HG03457 (cell line): ENCODE results near the gene HEG1.
"Not testable (repeated sequence)": the region's sequence is repeated elsewhere in the genome, so short reads cannot be mapped to it uniquely, and the experiment has no call there.

Experiments
- ATAC-seq: cut with Tn5 transposase; IDR thresholded peaks from one replicate; pipeline ENCODE4 v1.9.1; 2021; ENCODE audit warnings: moderate number of reproducible peaks; ENCODE audit not compliant: unreplicated experiment

HEG1 gene, protein sequence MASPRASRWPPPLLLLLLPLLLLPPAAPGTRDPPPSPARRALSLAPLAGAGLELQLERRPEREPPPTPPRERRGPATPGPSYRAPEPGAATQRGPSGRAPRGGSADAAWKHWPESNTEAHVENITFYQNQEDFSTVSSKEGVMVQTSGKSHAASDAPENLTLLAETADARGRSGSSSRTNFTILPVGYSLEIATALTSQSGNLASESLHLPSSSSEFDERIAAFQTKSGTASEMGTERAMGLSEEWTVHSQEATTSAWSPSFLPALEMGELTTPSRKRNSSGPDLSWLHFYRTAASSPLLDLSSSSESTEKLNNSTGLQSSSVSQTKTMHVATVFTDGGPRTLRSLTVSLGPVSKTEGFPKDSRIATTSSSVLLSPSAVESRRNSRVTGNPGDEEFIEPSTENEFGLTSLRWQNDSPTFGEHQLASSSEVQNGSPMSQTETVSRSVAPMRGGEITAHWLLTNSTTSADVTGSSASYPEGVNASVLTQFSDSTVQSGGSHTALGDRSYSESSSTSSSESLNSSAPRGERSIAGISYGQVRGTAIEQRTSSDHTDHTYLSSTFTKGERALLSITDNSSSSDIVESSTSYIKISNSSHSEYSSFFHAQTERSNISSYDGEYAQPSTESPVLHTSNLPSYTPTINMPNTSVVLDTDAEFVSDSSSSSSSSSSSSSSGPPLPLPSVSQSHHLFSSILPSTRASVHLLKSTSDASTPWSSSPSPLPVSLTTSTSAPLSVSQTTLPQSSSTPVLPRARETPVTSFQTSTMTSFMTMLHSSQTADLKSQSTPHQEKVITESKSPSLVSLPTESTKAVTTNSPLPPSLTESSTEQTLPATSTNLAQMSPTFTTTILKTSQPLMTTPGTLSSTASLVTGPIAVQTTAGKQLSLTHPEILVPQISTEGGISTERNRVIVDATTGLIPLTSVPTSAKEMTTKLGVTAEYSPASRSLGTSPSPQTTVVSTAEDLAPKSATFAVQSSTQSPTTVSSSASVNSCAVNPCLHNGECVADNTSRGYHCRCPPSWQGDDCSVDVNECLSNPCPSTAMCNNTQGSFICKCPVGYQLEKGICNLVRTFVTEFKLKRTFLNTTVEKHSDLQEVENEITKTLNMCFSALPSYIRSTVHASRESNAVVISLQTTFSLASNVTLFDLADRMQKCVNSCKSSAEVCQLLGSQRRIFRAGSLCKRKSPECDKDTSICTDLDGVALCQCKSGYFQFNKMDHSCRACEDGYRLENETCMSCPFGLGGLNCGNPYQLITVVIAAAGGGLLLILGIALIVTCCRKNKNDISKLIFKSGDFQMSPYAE (N-terminal part only)

GRCh38 chr3:125055913-125056745, at the start of gene HEG1:
HEG1 (minus strand) TSS chr3:125055997; CDS start chr3:125055890, 107 bp downstream.
- peak; percentile 49 for ATAC-seq

DNA sequence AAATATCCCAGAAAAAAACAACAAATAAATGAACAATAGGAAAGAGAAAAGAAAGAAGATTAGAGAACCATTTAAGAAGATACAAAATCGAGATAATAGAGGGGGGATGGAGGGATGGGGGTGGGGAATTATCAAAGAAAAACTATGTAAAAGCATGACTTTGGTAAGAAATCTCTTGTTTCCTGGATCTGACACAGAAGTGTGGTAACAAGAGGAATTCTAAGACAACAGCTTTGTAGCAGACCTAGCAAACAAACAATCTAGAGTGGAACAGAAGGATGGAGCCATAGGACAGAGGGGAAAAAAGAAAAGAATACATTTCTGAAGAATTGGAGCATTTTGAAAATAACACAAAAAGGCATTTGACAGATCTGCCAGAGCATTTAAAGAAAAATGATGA, 49.3 kb upstream of the HEG1 start:
- no peak for ATAC-seq

- ATAC-seq = no peak
These were observed 48.8 kb upstream of the HEG1 start for GRCh38 chr3:125104639-125105038.

DNA sequence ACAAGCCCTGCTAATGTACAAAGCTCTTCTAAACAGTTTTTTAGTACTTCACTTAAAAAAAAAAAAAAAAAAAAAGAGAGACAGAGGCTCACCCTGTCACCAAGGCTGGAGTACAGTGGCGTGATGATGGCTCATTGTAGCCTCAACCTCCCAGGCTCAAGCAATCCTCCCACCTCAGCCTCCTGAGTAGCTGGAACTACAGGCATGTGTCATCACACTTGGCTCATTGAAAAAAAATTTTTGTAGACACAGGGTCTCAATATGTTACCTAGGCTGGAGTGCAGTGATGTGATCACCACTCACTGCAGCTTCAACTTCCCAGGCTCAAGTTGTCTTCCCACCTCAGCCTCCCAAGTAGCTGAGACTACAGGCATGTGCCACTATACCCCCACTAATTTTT, 47.6 kb upstream of the HEG1 start:
- ATAC-seq = no peak

DNA sequence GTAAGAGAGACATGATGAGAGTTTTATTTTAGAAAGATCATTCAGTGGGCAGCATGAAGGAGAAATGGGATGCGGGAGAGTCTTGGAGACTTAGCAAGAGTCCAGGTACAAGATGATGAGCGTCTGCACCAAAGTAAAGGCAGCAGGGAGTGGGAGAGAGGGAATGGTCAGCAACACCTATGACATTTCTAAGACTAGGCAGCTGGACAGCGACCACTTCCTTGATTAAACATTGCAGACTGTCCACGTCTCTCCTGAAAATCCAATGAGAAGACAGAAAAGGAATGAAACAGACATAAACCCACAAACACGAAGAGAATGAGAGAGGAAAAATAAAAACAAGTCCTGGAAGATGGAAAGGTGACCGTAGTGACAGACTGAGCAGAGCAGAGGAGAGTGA, 46.7 kb upstream of the HEG1 start:
- no peak for ATAC-seq

DNA sequence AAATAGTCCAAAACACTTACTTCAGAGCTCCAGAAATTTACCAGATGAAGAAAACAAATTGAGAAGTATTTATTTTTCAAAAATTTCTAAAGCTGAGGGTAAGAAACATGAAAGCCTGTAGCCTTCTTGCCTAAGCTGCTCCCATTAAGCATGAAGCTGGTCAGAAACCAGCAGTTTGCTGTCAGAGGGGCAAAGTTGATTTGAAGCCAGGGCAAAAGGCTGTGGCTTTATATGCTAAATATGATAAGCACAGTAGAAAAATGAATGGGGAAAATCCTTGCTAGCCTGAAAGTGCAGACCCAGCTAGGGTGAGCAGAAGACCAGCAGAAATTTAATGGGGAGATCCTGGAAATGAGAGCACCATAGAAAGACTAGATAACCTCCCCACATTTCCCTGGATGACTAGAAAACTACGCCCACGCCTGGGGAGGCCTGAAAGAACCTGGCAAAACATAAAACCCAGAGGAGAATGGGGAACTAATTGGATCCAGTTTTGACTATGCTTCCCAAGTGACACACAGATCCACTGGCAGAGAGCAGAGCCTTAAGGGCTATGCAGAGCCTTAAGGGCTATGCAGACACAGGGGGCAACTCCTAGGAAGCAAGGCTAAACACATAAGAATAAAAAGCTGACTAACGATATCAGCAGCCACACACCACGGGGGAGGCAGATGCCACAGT, 43.0 kb upstream of the HEG1 start:
- ATAC-seq = no peak

DNA sequence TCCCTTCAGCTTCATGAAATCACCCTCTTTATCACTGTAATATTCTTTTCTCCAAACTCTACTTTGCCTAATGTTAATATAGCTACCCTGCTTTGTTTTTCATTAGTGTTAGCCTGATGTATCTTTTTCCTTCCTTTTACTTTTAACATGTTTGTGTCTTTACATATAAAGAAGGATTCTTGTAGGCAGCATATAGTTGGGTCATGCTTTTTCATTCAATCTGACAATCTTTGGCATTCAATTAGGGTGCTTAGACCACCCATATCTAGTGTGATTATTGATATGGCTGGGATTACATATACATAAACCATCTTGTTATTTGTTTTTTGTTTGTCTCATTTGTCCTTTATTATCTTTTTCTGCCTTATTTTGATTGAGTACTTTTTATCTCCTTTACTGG, 34.9 kb upstream of the HEG1 start:
- no peak for ATAC-seq

- ATAC-seq = no peak
These were observed 32.1 kb upstream of the HEG1 start for GRCh38 chr3:125087768-125088391.

DNA sequence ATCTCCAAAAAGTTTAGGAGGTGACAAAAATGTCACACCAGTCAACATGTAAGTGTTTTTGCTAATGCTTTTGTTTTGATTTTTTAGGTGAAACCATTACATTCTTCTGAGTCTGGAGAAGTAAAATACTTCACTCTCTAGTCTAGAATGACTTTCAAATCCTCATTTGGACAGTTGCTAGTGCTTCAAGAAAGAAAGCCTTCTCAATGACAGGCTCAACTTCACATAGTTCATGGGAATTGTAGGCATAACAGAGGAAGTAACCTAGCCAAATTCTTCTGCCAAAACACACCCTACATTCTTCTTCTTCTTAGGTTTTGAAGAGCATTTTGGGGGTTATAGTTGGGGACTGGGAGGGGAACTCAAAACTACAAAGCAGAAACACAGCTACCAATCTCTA, 29.4 kb upstream of the HEG1 start:
- ATAC-seq = no peak

DNA sequence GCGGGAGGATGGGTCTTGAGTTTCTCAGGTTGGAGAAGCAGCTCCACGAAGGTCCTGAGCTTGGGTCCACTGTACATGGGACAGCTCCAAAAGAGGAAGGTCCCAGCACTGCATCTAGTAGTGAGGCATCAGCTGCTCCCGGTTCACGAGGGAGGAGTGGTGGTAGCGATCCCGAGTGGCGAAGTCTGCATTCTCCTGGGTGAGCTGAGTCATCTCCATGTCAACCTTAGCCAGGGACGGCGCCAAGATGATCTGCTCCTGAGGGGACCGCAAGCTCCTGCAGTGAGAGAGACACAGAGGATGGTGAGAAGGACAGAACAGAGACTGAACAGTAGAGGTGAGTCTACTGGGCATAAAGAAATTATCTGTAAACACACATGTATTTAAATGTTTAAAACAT, 28.0 kb upstream of the HEG1 start:
- no peak for ATAC-seq

GRCh38 chr3:125082339-125082738, 26.5 kb upstream of the HEG1 start:
- not testable (repeated sequence) for ATAC-seq

- ATAC-seq = no peak
These were observed 24.3 kb upstream of the HEG1 start for GRCh38 chr3:125080077-125080476.

DNA sequence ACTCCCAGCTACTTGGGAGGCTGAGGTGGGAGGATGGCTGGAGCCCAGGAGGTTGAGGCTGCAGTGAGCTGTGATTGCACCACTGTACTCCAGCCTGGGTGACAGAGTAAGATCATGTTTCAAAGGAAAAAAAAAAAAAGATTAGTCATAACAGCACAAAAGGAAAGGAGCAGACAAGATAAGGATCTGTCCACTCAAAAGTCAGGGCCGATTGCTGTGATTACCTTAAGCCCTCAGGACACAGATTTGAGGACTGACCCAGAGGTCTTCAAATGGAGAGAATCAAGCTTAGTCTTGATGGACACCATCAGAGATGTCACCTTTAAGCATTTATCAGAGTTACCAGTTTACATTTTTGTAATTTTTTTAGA, 23.9 kb upstream of the HEG1 start:
- ATAC-seq = no peak

GRCh38 chr3:125078951-125079674, 23.3 kb upstream of the HEG1 start:
- no peak for ATAC-seq

GRCh38 chr3:125077864-125078263, 22.1 kb upstream of the HEG1 start:
- ATAC-seq = no peak

GRCh38 chr3:125076464-125076863, 20.7 kb upstream of the HEG1 start:
- ATAC-seq = no peak

- ATAC-seq = no peak
These were observed 19.9 kb upstream of the HEG1 start for GRCh38 chr3:125075738-125076137.

- ATAC-seq = no peak
These were observed 17.7 kb upstream of the HEG1 start for GRCh38 chr3:125073390-125073905.
